SJSA1 (cell line): ENCODE data around the gene ARL4D. TPM values are rescaled to one million over a fixed set of nuclear protein-coding genes. Genes with fewer than 3 reads are reported as not detected.
A peak's percentile ranks its signal among the peaks of the same experiment; 100 is the strongest.

Experiments used
- DNase-seq, 2 experiments: peaks; one replicate each; pipeline ENCODE4 v3.0.0-alpha.2; 2015 to 2020; ENCODE audit warnings: low spot score in 2 of 2, low read depth in 1 of 2
- H3K27ac ChIP-seq: fragments of 250-450 bp; sonication (Bioruptor Pico); 2 replicates; pipeline ENCODE4 v1.5.1; 2020; ENCODE audit warnings: mild to moderate bottlenecking, moderate library complexity
- H3K27me3 ChIP-seq: fragments of 250-450 bp; sonication (Bioruptor Pico); replicated peaks from 2 replicates; pipeline ENCODE4 v1.5.1; 2020; ENCODE audit warnings: mild to moderate bottlenecking, moderate library complexity
- H3K36me3 ChIP-seq: fragments of 250-450 bp; sonication (Bioruptor Pico); 2 replicates; pipeline ENCODE4 v1.5.1; 2020; ENCODE audit warnings: mild to moderate bottlenecking
- H3K4me1 ChIP-seq: fragments of 250-450 bp; sonication (Bioruptor Pico); replicated peaks from 2 replicates; pipeline ENCODE4 v1.6.1; 2021; ENCODE audit warnings: mild to moderate bottlenecking
- H3K4me3 ChIP-seq: fragments of 250-450 bp; sonication (Bioruptor Pico); 2 replicates; pipeline ENCODE4 v1.5.1; 2020; ENCODE audit warnings: mild to moderate bottlenecking
- H3K9me3 ChIP-seq: fragments of 250-450 bp; sonication (Bioruptor Pico); replicated peaks from 2 replicates; pipeline ENCODE4 v1.5.1; 2020; ENCODE audit warnings: mild to moderate bottlenecking
- total RNA-seq: library from RNA; depleted of rRNA; stranded (reverse); fragments of >200 nt; shearing (Covaris generic); gene quantifications from 2 replicates; pipeline ENCODE4 v1.2.3, GENCODE V29; 2014

ARL4D gene
- total RNA-seq, 1 experiment from 2014 or later: 28.0 TPM

GRCh38 chr17:43377056-43377810 lies 21.6 kb upstream of the ARL4D start:
- no peak for DNase-seq
- Histone ChIP-seq H3K4me1 (no peaks in the 10 kb centered on the region), H3K27ac (no peak overlapping the region), H3K4me3 (no peak overlapping the region), H3K9me3 (peaks cover 26% of the 10 kb centered on the region), H3K36me3 (no peaks in the 10 kb centered on the region), H3K27me3 (no peaks in the 10 kb centered on the region)

- H3K27me3 ChIP-seq: no peaks in the 10 kb centered on the region
Observed at GRCh38 chr17:43378766-43379165, 20.0 kb upstream of the ARL4D start.

GRCh38 chr17:43380307-43380706 lies 18.5 kb upstream of the ARL4D start:
- no peak for DNase-seq
- no peak overlapping the region for H3K27ac ChIP-seq
- no peak overlapping the region for H3K4me3 ChIP-seq
- H3K4me1 ChIP-seq: no peaks in the 10 kb centered on the region
- H3K27me3 ChIP-seq: no peaks in the 10 kb centered on the region
- no peaks in the 10 kb centered on the region for H3K36me3 ChIP-seq
- peaks cover 26% of the 10 kb centered on the region for H3K9me3 ChIP-seq

More at GRCh38 chr17:43378766-43379165, 20.0 kb upstream of the ARL4D start:
- no peak for DNase-seq
- H3K36me3 ChIP-seq: no peaks in the 10 kb centered on the region
- no peak overlapping the region for H3K4me3 ChIP-seq
- H3K9me3 ChIP-seq: peaks cover 26% of the 10 kb centered on the region
- no peak overlapping the region for H3K27ac ChIP-seq
- no peaks in the 10 kb centered on the region for H3K4me1 ChIP-seq

GRCh38 chr17:43381204-43381603 lies 17.6 kb upstream of the ARL4D start:
- H3K27ac ChIP-seq: no peak overlapping the region
- no peaks in the 10 kb centered on the region for H3K4me1 ChIP-seq
- H3K36me3 ChIP-seq: no peaks in the 10 kb centered on the region
- H3K4me3 ChIP-seq: no peak overlapping the region
- no peak for DNase-seq
- H3K27me3 ChIP-seq: no peaks in the 10 kb centered on the region
- H3K9me3 ChIP-seq: peaks cover 26% of the 10 kb centered on the region

GRCh38 chr17:43381621-43382020 lies 17.2 kb upstream of the ARL4D start:
- Histone ChIP-seq H3K27ac (no peak overlapping the region), H3K4me1 (no peaks in the 10 kb centered on the region), H3K36me3 (no peaks in the 10 kb centered on the region), H3K9me3 (peaks cover 26% of the 10 kb centered on the region), H3K4me3 (no peak overlapping the region), H3K27me3 (no peaks in the 10 kb centered on the region)
- no peak for DNase-seq

- H3K27me3 ChIP-seq: no peaks in the 10 kb centered on the region
- no peak overlapping the region for H3K4me3 ChIP-seq
- no peak for DNase-seq
- H3K4me1 ChIP-seq: no peaks in the 10 kb centered on the region
- H3K36me3 ChIP-seq: no peaks in the 10 kb centered on the region
- peaks cover 26% of the 10 kb centered on the region for H3K9me3 ChIP-seq
- H3K27ac ChIP-seq: no peak overlapping the region
Observed at GRCh38 chr17:43382776-43383175, 16.0 kb upstream of the ARL4D start.

- Histone ChIP-seq H3K27ac (no peak overlapping the region), H3K4me1 (no peaks in the 10 kb centered on the region), H3K36me3 (no peaks in the 10 kb centered on the region), H3K4me3 (no peak overlapping the region), H3K9me3 (peaks cover 26% of the 10 kb centered on the region), H3K27me3 (no peaks in the 10 kb centered on the region)
- no peak for DNase-seq
Observed at GRCh38 chr17:43383372-43383771, 15.4 kb upstream of the ARL4D start.

- H3K9me3 ChIP-seq: peaks cover 22% of the 10 kb centered on the region
- no peak overlapping the region for H3K4me3 ChIP-seq
- H3K27ac ChIP-seq: no peak overlapping the region
- no peaks in the 10 kb centered on the region for H3K36me3 ChIP-seq
- H3K4me1 ChIP-seq: no peaks in the 10 kb centered on the region
- no peak for DNase-seq
- no peaks in the 10 kb centered on the region for H3K27me3 ChIP-seq
Observed at GRCh38 chr17:43383826-43384475, 14.8 kb upstream of the ARL4D start.

- Histone ChIP-seq H3K27ac (no peak overlapping the region), H3K4me3 (no peak overlapping the region), H3K4me1 (peaks cover under 1% of the 10 kb centered on the region; the same call in 1 of the 2 replicates), H3K9me3 (peaks cover 19% of the 10 kb centered on the region), H3K36me3 (no peaks in the 10 kb centered on the region), H3K27me3 (no peaks in the 10 kb centered on the region)
- DNase-seq: no peak
Observed at GRCh38 chr17:43384476-43384862, 14.3 kb upstream of the ARL4D start.

- Histone ChIP-seq H3K4me3 (no peak overlapping the region), H3K9me3 (peaks cover 11% of the 10 kb centered on the region), H3K4me1 (peaks cover 7% of the 10 kb centered on the region; the same call in 1 of the 2 replicates), H3K36me3 (no peaks in the 10 kb centered on the region), H3K27me3 (no peaks in the 10 kb centered on the region), H3K27ac (no peak overlapping the region)
- DNase-seq: no peak
Observed at GRCh38 chr17:43385046-43385831, 13.6 kb upstream of the ARL4D start.

GRCh38 chr17:43388359-43389045 lies 10.3 kb upstream of the ARL4D start:
- Histone ChIP-seq H3K27ac (peak overlapping the region; percentile 87), H3K27me3 (no peaks in the 10 kb centered on the region), H3K36me3 (no peaks in the 10 kb centered on the region), H3K9me3 (no peaks in the 10 kb centered on the region), H3K4me1 (peaks cover 7% of the 10 kb centered on the region; the same call in 1 of the 2 replicates), H3K4me3 (peak overlapping the region; percentile 48)
- DNase-seq: peak; percentile 97 to 100

- Histone ChIP-seq H3K36me3 (no peaks in the 10 kb centered on the region), H3K9me3 (no peaks in the 10 kb centered on the region), H3K27ac (peak overlapping the region; percentile 87), H3K4me1 (peaks cover 13% of the 10 kb centered on the region), H3K4me3 (peak overlapping the region; percentile 48), H3K27me3 (no peaks in the 10 kb centered on the region)
- DNase-seq: peak; percentile 92 to 93
Observed at GRCh38 chr17:43389046-43389947, 9.5 kb upstream of the ARL4D start.

- peaks cover 13% of the 10 kb centered on the region for H3K4me1 ChIP-seq
- no peaks in the 10 kb centered on the region for H3K9me3 ChIP-seq
- H3K27ac ChIP-seq: no peak overlapping the region
- DNase-seq: no peak
- no peaks in the 10 kb centered on the region for H3K36me3 ChIP-seq
- H3K27me3 ChIP-seq: no peaks in the 10 kb centered on the region
- no peak overlapping the region for H3K4me3 ChIP-seq
Observed at GRCh38 chr17:43392397-43392796, 6.4 kb upstream of the ARL4D start.
